Rectal smooth muscle tissue (tissue), 1 donor: ENCODE data around the gene PCSK4.
"Not testable (repeated sequence)": the region's sequence is repeated elsewhere in the genome, so short reads cannot be mapped to it uniquely, and the experiment has no call there.

Experiments
- H3K27ac ChIP-seq: one replicate; pipeline ENCODE4 v1.7.0; 2013; ENCODE audit warnings: low read depth, low read length, inconsistent platforms
- H3K27me3 ChIP-seq: one replicate; pipeline ENCODE4 v1.7.0; 2013; ENCODE audit warnings: low read length; ENCODE audit not compliant: control insufficient read depth, insufficient read depth
- H3K36me3 ChIP-seq: one replicate; pipeline ENCODE4 v1.7.0; 2013; ENCODE audit warnings: low read length; ENCODE audit not compliant: control insufficient read depth, insufficient read depth
- H3K4me1 ChIP-seq: one replicate; pipeline ENCODE4 v1.7.0; 2013; ENCODE audit warnings: low read length; ENCODE audit not compliant: control insufficient read depth, insufficient read depth
- H3K4me3 ChIP-seq: one replicate; pipeline ENCODE4 v1.7.0; 2013; ENCODE audit warnings: low read length
- H3K9ac ChIP-seq: one replicate; pipeline ENCODE4 v1.7.0; 2013; ENCODE audit warnings: low read length

PCSK4 gene

GRCh38 chr19:1507763-1508506, 17.8 kb upstream of the PCSK4 start:
- Histone ChIP-seq H3K4me3 (peak overlapping the region; percentile 75), H3K36me3 (no peaks in the 10 kb centered on the region), H3K27ac (peak overlapping the region; percentile 84), H3K9ac (no peak overlapping the region), H3K27me3 (peaks cover 18% of the 10 kb centered on the region), H3K4me1 (no peaks in the 10 kb centered on the region)

GRCh38 chr19:1507192-1507660, 17.1 kb upstream of the PCSK4 start:
- H3K27ac ChIP-seq, result peak overlapping the region; percentile 84
- no peak overlapping the region for H3K9ac ChIP-seq
- H3K4me1 ChIP-seq, result no peaks in the 10 kb centered on the region
- H3K27me3 ChIP-seq, result peaks cover 18% of the 10 kb centered on the region
- H3K4me3 ChIP-seq, result peak overlapping the region; percentile 55
- no peaks in the 10 kb centered on the region for H3K36me3 ChIP-seq

GRCh38 chr19:1505991-1506881, 16.1 kb upstream of the PCSK4 start:
- Histone ChIP-seq H3K4me1 (no peaks in the 10 kb centered on the region), H3K27ac (no peak overlapping the region), H3K9ac (no peak overlapping the region)

GRCh38 chr19:1505012-1505411, 14.9 kb upstream of the PCSK4 start:
- Histone ChIP-seq H3K36me3 (no peaks in the 10 kb centered on the region), H3K27me3 (peaks cover 13% of the 10 kb centered on the region), H3K4me1 (no peaks in the 10 kb centered on the region), H3K27ac (no peak overlapping the region), H3K4me3 (no peak overlapping the region), H3K9ac (no peak overlapping the region)

More at GRCh38 chr19:1505991-1506881, 16.1 kb upstream of the PCSK4 start:
- Histone ChIP-seq H3K36me3 (no peaks in the 10 kb centered on the region), H3K4me3 (no peak overlapping the region), H3K27me3 (peaks cover 13% of the 10 kb centered on the region)

GRCh38 chr19:1503925-1504773, 14.0 kb upstream of the PCSK4 start:
- Histone ChIP-seq H3K27me3 (peaks cover 13% of the 10 kb centered on the region), H3K36me3 (no peaks in the 10 kb centered on the region), H3K9ac (no peak overlapping the region), H3K4me3 (no peak overlapping the region), H3K27ac (no peak overlapping the region), H3K4me1 (no peaks in the 10 kb centered on the region)

- no peaks in the 10 kb centered on the region for H3K36me3 ChIP-seq
- no peak overlapping the region for H3K27ac ChIP-seq
- peaks cover 13% of the 10 kb centered on the region for H3K27me3 ChIP-seq
- no peak overlapping the region for H3K9ac ChIP-seq
- H3K4me1 ChIP-seq, result no peaks in the 10 kb centered on the region
- H3K4me3 ChIP-seq, result no peak overlapping the region
Observed at GRCh38 chr19:1503089-1503924, 13.2 kb upstream of the PCSK4 start.

GRCh38 chr19:1502433-1503088, 12.4 kb upstream of the PCSK4 start:
- Histone ChIP-seq H3K4me1 (no peaks in the 10 kb centered on the region), H3K4me3 (no peak overlapping the region), H3K9ac (no peak overlapping the region), H3K27ac (no peak overlapping the region), H3K27me3 (peaks cover 14% of the 10 kb centered on the region), H3K36me3 (no peaks in the 10 kb centered on the region)

- no peak overlapping the region for H3K27ac ChIP-seq
- H3K9ac ChIP-seq, result no peak overlapping the region
- H3K36me3 ChIP-seq, result no peaks in the 10 kb centered on the region
- peaks cover 18% of the 10 kb centered on the region for H3K27me3 ChIP-seq
- H3K4me1 ChIP-seq, result no peaks in the 10 kb centered on the region
- no peak overlapping the region for H3K4me3 ChIP-seq
Observed at GRCh38 chr19:1501200-1501595, 11.0 kb upstream of the PCSK4 start.

- H3K36me3 ChIP-seq, H3K4me3 ChIP-seq, H3K27ac ChIP-seq, H3K4me1 ChIP-seq, H3K9ac ChIP-seq: not testable (repeated sequence)
- peaks cover 21% of the 10 kb centered on the region for H3K27me3 ChIP-seq
Observed at GRCh38 chr19:1499231-1499630, 9.1 kb upstream of the PCSK4 start.

- H3K27ac ChIP-seq, result no peak overlapping the region
- no peak overlapping the region for H3K4me3 ChIP-seq
- no peaks in the 10 kb centered on the region for H3K36me3 ChIP-seq
- H3K27me3 ChIP-seq, result peaks cover 9% of the 10 kb centered on the region
- no peaks in the 10 kb centered on the region for H3K4me1 ChIP-seq
- no peak overlapping the region for H3K9ac ChIP-seq
Observed at GRCh38 chr19:1497578-1498235, 7.6 kb upstream of the PCSK4 start.
